ENCODE measurements around the gene PALM.

PALM gene

DNA sequence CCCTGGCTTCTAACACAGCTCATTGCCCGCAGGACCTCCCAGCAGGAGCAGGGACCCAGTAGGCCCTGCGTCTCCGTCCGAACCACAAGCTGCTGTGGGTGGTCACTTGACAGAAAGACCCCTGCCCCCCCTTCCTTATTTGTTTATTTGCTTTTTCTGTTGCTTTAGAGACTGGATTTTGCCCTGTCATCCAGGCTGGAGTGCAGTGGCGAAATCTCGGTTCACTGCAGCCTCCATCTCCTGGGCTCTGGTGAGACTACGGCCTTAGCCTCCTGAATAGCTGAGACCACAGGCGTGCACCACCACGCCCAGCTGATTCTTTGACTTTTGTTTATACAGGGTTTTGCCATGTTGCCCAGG, 80.9 kb downstream of the PALM start:
- no peak overlapping the region for H3K4me3 ChIP-seq (ENCODE audit: low read depth, low read length)
- DNase-seq (ENCODE audit: low read depth): no peak
- TF ChIP-seq, protein P1, sequence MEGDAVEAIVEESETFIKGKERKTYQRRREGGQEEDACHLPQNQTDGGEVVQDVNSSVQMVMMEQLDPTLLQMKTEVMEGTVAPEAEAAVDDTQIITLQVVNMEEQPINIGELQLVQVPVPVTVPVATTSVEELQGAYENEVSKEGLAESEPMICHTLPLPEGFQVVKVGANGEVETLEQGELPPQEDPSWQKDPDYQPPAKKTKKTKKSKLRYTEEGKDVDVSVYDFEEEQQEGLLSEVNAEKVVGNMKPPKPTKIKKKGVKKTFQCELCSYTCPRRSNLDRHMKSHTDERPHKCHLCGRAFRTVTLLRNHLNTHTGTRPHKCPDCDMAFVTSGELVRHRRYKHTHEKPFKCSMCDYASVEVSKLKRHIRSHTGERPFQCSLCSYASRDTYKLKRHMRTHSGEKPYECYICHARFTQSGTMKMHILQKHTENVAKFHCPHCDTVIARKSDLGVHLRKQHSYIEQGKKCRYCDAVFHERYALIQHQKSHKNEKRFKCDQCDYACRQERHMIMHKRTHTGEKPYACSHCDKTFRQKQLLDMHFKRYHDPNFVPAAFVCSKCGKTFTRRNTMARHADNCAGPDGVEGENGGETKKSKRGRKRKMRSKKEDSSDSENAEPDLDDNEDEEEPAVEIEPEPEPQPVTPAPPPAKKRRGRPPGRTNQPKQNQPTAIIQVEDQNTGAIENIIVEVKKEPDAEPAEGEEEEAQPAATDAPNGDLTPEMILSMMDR (conservative IDR thresholded peaks at IDR 0.05; ENCODE audit: low read depth, low read length): no peak

DNA sequence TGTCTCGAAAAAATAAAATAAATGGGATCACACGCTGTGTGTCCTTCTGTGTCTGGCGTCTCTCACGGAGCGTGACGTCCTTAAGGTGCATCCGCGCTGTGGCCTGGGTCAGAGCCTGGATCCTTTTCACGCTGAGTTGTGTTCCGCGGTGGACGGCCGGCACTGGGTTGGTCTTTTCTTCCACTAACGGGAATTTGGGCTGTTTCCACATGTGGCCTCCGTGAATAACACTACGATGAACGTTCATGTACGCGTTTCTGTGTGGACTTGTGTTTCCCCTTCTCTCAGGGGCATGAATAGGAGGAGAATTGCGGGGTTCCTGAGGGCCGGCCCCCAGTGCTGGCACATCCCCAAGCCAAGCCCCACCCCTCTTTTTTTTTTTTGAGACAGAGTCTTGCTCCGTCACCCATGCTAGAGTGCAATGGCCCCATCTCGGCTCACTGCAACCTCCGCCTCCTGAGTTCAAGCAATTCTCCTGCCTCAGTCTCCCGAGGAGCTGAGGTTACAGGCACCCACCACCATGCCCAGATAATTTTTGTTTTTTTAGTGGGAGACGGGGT, 82.4 kb downstream of the PALM start:
- TF ChIP-seq, protein P1 (conservative IDR thresholded peaks at IDR 0.05; ENCODE audit: low read depth, low read length): no peak

DNA sequence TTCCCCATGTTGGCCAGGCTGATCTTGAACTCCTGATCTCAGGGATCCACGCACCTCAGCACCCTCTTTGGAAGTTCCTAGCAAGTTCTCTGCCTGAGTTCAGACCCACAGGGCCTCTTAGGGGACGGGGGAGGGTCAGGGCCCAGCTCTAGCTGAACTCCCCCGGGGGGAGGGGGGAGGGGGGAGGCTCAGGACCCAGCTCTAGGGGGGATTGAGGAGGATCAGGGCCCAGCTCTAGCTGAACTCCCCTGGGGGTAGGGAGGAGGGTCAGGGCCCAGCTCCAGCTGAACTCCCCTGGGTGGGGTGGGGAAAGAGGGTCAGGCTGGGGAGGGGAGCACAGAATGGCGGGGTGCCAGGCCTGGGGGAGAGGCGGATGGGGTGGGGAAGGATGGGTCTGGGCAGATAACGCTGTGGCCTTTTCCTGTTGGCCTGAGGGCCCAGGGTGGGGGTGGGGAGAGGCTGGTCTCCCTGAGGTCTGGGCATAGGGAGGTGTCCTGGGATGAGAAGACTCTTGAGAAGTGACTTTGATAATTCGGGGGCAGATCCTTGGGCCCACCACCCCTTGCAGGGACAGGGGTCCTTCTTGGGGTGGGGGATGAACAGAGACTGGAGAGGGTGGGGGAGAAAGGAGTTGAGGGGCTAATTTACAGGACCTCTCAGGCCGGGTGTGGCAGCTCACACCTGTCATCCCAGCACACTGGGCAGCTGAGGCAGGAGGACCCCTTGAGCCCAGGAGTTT, 83.0 kb downstream of the PALM start:
- TF ChIP-seq, protein P1 (conservative IDR thresholded peaks at IDR 0.05; ENCODE audit: low read depth, low read length): no peak
- DNase-seq (ENCODE audit: low read depth): no peak

More for the DNA sequence above, 82.4 kb downstream of the PALM start:
- DNase-seq (ENCODE audit: low read depth): no peak
- no peak overlapping the region for H3K4me3 ChIP-seq (ENCODE audit: low read depth, low read length)

DNA sequence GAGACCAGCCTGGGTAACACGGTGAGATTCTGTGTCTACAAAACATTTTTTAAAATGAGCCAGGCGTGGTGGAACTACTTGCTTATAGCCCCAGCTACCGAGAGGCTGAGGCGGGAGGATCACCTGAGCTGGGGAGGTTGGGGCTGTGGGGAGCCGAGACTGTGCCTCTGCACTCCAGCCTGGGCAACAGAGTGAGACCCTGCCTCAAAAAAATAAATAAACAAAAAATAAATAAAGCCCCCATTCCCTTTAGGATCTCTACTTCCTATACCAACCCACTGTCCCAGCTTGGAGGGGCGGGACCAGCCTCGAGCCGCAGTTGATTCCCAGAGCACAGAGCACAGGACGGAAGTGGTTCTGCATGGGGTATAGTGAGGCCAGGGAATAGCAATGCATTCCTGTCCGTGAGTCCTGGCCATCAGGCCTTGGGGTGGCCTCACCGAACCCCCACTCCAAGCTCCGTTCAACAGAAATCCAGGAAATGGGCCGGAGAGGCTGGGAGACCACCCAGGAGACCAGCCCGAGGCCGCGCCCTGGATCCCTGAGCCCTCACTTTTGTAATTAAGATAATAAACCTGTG, 83.7 kb downstream of the PALM start:
- no peak overlapping the region for H3K4me3 ChIP-seq (ENCODE audit: low read depth, low read length)
- TF ChIP-seq, protein P1 (conservative IDR thresholded peaks at IDR 0.05; ENCODE audit: low read depth, low read length): no peak
- no peak for DNase-seq (ENCODE audit: low read depth)

More for the DNA sequence above, 83.0 kb downstream of the PALM start:
- no peak overlapping the region for H3K4me3 ChIP-seq (ENCODE audit: low read depth, low read length)

DNA sequence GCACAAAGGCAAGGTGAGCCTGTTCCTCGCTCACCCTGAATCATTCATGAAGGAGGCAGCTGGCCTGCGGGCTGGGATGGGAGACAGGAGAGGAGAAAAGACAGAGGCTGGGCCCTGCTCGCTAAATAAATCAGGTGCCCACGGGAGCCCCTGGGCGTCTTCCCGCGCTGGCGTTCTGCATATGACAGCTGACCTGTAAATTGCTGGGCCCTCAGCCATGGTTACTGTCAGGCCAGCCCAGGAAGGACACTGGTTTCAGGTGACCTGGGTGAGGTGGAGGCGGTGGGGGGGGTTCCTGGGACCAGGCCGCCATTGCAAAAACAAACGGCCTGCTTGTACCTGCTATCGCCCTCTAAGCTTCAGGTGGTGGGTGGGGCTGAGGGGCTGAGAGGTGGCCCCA, 85.1 kb downstream of the PALM start:
- DNase-seq (ENCODE audit: low read depth): no peak
- TF ChIP-seq, protein P1 (conservative IDR thresholded peaks at IDR 0.05; ENCODE audit: low read depth, low read length): no peak
- no peak overlapping the region for H3K4me3 ChIP-seq (ENCODE audit: low read depth, low read length)

DNA sequence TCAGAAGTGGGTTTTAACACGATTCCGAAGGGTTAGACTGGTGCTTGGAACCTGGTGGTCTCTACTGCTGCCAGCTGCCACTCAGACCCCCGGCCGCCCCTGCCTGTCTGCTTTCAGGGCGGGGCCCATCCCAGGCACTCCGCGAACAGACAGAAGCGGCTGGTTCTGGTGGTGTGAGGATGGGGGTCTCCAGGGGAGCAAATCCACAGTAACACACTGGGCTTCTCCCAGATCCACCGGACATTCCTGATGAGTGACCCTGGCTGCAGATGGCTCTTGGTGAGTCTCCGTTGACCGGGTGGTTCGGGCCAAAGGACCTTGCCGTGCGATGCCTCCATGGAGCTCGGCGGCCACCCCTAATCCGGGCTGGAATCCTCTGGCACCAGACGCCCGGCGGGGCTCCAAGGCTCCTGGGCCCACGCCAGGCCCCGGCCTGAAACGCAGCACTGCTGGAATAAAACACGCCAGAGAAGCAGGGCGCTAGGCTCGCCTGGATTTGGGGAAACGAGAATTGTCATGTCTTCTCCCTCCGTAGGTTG, 86.4 kb downstream of the PALM start:
- TF ChIP-seq, protein P1 (conservative IDR thresholded peaks at IDR 0.05; ENCODE audit: low read depth, low read length): no peak
- no peak overlapping the region for H3K4me3 ChIP-seq (ENCODE audit: low read depth, low read length)
- no peak for DNase-seq (ENCODE audit: low read depth)
